HEK293 (cell line): ENCODE measurements around the gene ADAMTSL3.

Experiments used
- CTCF ChIA-PET: fragments of 350-600 bp; formaldehyde crosslinking; extraction: SDS; loops from one replicate; lab custom pipeline; 2021; ENCODE audit warnings: antibody characterized with exemption; lab: Yijun Ruan, JAX
- POLR2A ChIA-PET: fragments of 300-600 bp; formaldehyde crosslinking; extraction: SDS; loops from one replicate; lab custom pipeline; 2020; ENCODE audit warnings: antibody characterized with exemption, inconsistent platforms; lab: Yijun Ruan, JAX
- H3K27ac ChIP-seq: fragments of 200-500 bp; sonication (Bioruptor generic); 2 replicates; pipeline ENCODE4 v1.5.1; 2014; ENCODE audit warnings: low read depth, low read length, control low read depth, inconsistent platforms; ENCODE audit errors: extremely low read depth
- H3K36me3 ChIP-seq, 2 experiments: fragments of 200-500 bp in 1 of 2; sonication (Bioruptor generic) in 1 of 2; 1 replicate in 1 of 2; 2 replicates in 1 of 2; pipeline ENCODE4 v1.5.1; 2014 to 2017; ENCODE audit warnings: inconsistent platforms in 2 of 2, low read length in 2 of 2; ENCODE audit not compliant: control insufficient read depth in 2 of 2, insufficient read depth in 1 of 2
- H3K4me1 ChIP-seq: fragments of 200-500 bp; sonication (Bioruptor generic); 2 replicates; pipeline ENCODE4 v1.5.1; 2014; ENCODE audit warnings: mild to moderate bottlenecking, low read length, inconsistent platforms; ENCODE audit not compliant: control insufficient read depth, insufficient read depth
- H3K4me3 ChIP-seq: 2 replicates; pipeline ENCODE4 v1.5.1; 2011; ENCODE audit warnings: low read depth, mild to moderate bottlenecking, control low read depth, low read length, moderate library complexity
- H3K9me3 ChIP-seq: fragments of 200-500 bp; sonication (Bioruptor generic); 2 replicates; pipeline ENCODE4 v1.5.1; 2014; ENCODE audit warnings: low read depth, low read length, inconsistent platforms; ENCODE audit not compliant: control insufficient read depth, insufficient read depth
- BCL11A ChIP-seq: fragments of 450-650 bp; formaldehyde crosslinking; IDR thresholded peaks from 2 replicates; pipeline ENCODE4 v1.5.1; 2016; ENCODE audit warnings: low read depth, missing biosample characterization, missing genetic modification characterization
- EGR2 ChIP-seq: fragments of 450-650 bp; formaldehyde crosslinking; IDR thresholded peaks from 2 replicates; pipeline ENCODE4 v1.5.1; 2016; ENCODE audit warnings: low read depth, missing biosample characterization, missing genetic modification characterization
- HOXC10 ChIP-seq: sonication (generic); formaldehyde crosslinking; IDR thresholded peaks from 2 replicates; pipeline ENCODE4 v1.8.1; 2023; ENCODE audit warnings: mild to moderate bottlenecking, missing genetic modification reagents
- KLF7 ChIP-seq: fragments of 450-650 bp; formaldehyde crosslinking; IDR thresholded peaks from 2 replicates; pipeline ENCODE4 v1.5.1; 2016; ENCODE audit warnings: missing biosample characterization, missing genetic modification characterization, borderline replicate concordance
- PBX3 ChIP-seq: sonication (generic); formaldehyde crosslinking; IDR thresholded peaks from 2 replicates; pipeline ENCODE4 v1.8.1; 2022; ENCODE audit warnings: mild to moderate bottlenecking, moderate library complexity, missing genetic modification reagents
- SETDB1 ChIP-seq: IDR thresholded peaks from one replicate; pipeline ENCODE4 v1.6.1; 2017; ENCODE audit warnings: mild to moderate bottlenecking, low read length, moderate library complexity, mixed read lengths; ENCODE audit not compliant: insufficient read length
- WT1 ChIP-seq: fragments of 450-650 bp; formaldehyde crosslinking; IDR thresholded peaks from 2 replicates; pipeline ENCODE4 v1.5.1; 2016; ENCODE audit warnings: missing biosample characterization, missing genetic modification characterization
- ZBTB1 ChIP-seq: fragments of 450-650 bp; formaldehyde crosslinking; IDR thresholded peaks from 2 replicates; pipeline ENCODE4 v1.5.1; 2016; ENCODE audit warnings: missing biosample characterization, missing genetic modification characterization
- ZNF16 ChIP-seq: fragments of 450-650 bp; formaldehyde crosslinking; IDR thresholded peaks from 2 replicates; pipeline ENCODE4 v1.5.1; 2016; ENCODE audit warnings: low read depth, missing biosample characterization, missing genetic modification characterization
- ZNF2 ChIP-seq: fragments of 450-650 bp; formaldehyde crosslinking; IDR thresholded peaks from 2 replicates; pipeline ENCODE4 v1.5.1; 2016; ENCODE audit warnings: missing biosample characterization, missing genetic modification characterization
- ZNF223 ChIP-seq: fragments of 450-650 bp; formaldehyde crosslinking; IDR thresholded peaks from 2 replicates; pipeline ENCODE4 v1.5.1; 2016; ENCODE audit warnings: missing biosample characterization, missing genetic modification characterization
- ZNF404 ChIP-seq: fragments of 450-650 bp; formaldehyde crosslinking; IDR thresholded peaks from 2 replicates; pipeline ENCODE4 v1.5.1; 2017; ENCODE audit warnings: missing biosample characterization, missing genetic modification characterization
- ZNF433 ChIP-seq: fragments of 450-650 bp; formaldehyde crosslinking; IDR thresholded peaks from 2 replicates; pipeline ENCODE4 v1.5.1; 2016; ENCODE audit warnings: missing biosample characterization, missing genetic modification characterization, low read depth
- ZNF544 ChIP-seq: fragments of 450-650 bp; formaldehyde crosslinking; IDR thresholded peaks from 2 replicates; pipeline ENCODE4 v1.5.0; 2017; ENCODE audit warnings: missing biosample characterization, missing genetic modification characterization
- ZNF639 ChIP-seq: fragments of 450-650 bp; formaldehyde crosslinking; IDR thresholded peaks from 2 replicates; pipeline ENCODE4 v1.5.1; 2016; ENCODE audit warnings: missing biosample characterization, missing genetic modification characterization
- ZNF658 ChIP-seq: fragments of 450-650 bp; formaldehyde crosslinking; IDR thresholded peaks from 2 replicates; pipeline ENCODE4; 2016; ENCODE audit warnings: missing biosample characterization, missing genetic modification characterization
- ZNF747 ChIP-seq: fragments of 450-650 bp; formaldehyde crosslinking; IDR thresholded peaks from 2 replicates; pipeline ENCODE4 v1.5.1; 2016; ENCODE audit warnings: missing biosample characterization, missing genetic modification characterization
- ZSCAN16 ChIP-seq: fragments of 450-650 bp; formaldehyde crosslinking; IDR thresholded peaks from 2 replicates; pipeline ENCODE4 v1.5.1; 2016; ENCODE audit warnings: missing biosample characterization, missing genetic modification characterization
- TF ChIP-seq, protein P1 (sequence below): fragments of 450-650 bp; formaldehyde crosslinking; IDR thresholded peaks from 2 replicates; pipeline ENCODE4; 2016; ENCODE audit warnings: missing biosample characterization, missing genetic modification characterization
- TF ChIP-seq, protein P2 (sequence below): fragments of 450-650 bp; formaldehyde crosslinking; IDR thresholded peaks from 2 replicates; pipeline ENCODE4 v1.5.1; 2016; ENCODE audit warnings: missing biosample characterization, missing genetic modification characterization
- TF ChIP-seq, protein P3 (sequence below): fragments of 450-650 bp; formaldehyde crosslinking; IDR thresholded peaks from 2 replicates; pipeline ENCODE4 v1.5.1; 2016; ENCODE audit warnings: missing biosample characterization, missing genetic modification characterization, borderline replicate concordance

ADAMTSL3 gene

DNA sequence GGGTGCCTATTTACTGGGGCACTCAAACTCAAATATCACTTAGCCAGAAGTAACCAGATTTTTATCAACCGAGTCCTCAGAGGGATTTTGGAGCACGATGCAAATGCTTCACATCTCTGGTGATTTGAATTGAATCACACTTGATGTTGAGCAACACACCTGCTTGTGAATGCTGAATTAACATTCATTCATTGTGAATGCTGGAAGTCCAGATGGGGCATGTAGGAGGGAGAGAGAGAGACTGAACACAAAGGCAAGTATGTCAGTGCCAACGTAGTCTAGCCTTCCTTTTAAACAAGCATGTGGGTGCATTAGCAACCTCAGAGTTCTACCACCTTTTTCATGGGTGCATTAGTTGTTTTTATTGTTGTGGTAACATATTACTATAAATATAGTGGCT, 156.2 kb downstream of the ADAMTSL3 start:
- Histone ChIP-seq H3K9me3 (no peaks in the 10 kb centered on the region), H3K27ac (no peak overlapping the region), H3K36me3 (no peaks in the 10 kb centered on the region), H3K4me3 (no peak overlapping the region), H3K4me1 (no peaks in the 10 kb centered on the region)
- POLR2A ChIA-PET: no interaction called here
- TF ChIP-seq ZNF16 (tag by site-specific recombination) (no peak), ZBTB1 (tag by site-specific recombination) (no peak), KLF7 (no peak), ZNF658 (no peak), SETDB1 (no peak), EGR2 (tag by site-specific recombination) (no peak), HOXC10 (no peak)
- TF ChIP-seq, protein P1, sequence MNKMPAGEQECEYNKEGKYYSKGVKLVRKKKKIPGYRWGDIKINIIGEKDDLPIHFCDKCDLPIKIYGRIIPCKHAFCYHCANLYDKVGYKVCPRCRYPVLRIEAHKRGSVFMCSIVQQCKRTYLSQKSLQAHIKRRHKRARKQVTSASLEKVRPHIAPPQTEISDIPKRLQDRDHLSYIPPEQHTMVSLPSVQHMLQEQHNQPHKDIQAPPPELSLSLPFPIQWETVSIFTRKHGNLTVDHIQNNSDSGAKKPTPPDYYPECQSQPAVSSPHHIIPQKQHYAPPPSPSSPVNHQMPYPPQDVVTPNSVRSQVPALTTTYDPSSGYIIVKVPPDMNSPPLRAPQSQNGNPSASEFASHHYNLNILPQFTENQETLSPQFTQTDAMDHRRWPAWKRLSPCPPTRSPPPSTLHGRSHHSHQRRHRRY: no peak
- TF ChIP-seq, protein P2, sequence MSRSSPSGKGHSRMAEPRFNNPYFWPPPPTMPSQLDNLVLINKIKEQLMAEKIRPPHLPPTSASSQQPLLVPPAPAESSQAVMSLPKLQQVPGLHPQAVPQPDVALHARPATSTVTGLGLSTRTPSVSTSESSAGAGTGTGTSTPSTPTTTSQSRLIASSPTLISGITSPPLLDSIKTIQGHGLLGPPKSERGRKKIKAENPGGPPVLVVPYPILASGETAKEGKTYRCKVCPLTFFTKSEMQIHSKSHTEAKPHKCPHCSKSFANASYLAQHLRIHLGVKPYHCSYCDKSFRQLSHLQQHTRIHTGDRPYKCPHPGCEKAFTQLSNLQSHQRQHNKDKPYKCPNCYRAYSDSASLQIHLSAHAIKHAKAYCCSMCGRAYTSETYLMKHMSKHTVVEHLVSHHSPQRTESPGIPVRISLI (tag by site-specific recombination): no peak
- CTCF ChIA-PET: no interaction called here

- ChIA-PET CTCF (no interaction called here), POLR2A (no interaction called here)
- H3K4me1 ChIP-seq: no peaks in the 10 kb centered on the region
- no peak overlapping the region for H3K4me3 ChIP-seq
- H3K9me3 ChIP-seq: no peaks in the 10 kb centered on the region
- no peaks in the 10 kb centered on the region for H3K36me3 ChIP-seq
- no peak overlapping the region for H3K27ac ChIP-seq
- TF ChIP-seq ZNF2: no peak
- TF ChIP-seq ZNF747 (tag by site-specific recombination): no peak
- no peak for TF ChIP-seq ZNF544 (tag by site-specific recombination)
- no peak for TF ChIP-seq ZNF639 (tag by site-specific recombination)
- no peak for TF ChIP-seq BCL11A (tag by site-specific recombination)
- TF ChIP-seq HOXC10: no peak
- TF ChIP-seq, protein P3, sequence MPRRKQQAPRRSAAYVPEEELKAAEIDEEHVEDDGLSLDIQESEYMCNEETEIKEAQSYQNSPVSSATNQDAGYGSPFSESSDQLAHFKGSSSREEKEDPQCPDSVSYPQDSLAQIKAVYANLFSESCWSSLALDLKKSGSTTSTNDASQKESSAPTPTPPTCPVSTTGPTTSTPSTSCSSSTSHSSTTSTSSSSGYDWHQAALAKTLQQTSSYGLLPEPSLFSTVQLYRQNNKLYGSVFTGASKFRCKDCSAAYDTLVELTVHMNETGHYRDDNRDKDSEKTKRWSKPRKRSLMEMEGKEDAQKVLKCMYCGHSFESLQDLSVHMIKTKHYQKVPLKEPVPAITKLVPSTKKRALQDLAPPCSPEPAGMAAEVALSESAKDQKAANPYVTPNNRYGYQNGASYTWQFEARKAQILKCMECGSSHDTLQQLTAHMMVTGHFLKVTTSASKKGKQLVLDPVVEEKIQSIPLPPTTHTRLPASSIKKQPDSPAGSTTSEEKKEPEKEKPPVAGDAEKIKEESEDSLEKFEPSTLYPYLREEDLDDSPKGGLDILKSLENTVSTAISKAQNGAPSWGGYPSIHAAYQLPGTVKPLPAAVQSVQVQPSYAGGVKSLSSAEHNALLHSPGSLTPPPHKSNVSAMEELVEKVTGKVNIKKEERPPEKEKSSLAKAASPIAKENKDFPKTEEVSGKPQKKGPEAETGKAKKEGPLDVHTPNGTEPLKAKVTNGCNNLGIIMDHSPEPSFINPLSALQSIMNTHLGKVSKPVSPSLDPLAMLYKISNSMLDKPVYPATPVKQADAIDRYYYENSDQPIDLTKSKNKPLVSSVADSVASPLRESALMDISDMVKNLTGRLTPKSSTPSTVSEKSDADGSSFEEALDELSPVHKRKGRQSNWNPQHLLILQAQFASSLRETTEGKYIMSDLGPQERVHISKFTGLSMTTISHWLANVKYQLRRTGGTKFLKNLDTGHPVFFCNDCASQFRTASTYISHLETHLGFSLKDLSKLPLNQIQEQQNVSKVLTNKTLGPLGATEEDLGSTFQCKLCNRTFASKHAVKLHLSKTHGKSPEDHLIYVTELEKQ (tag by site-specific recombination): no peak
- no peak for TF ChIP-seq ZNF404 (tag by site-specific recombination)
- no peak for TF ChIP-seq ZSCAN16 (tag by site-specific recombination)
- TF ChIP-seq ZNF223: no peak
- TF ChIP-seq ZNF433 (tag by site-specific recombination): no peak
- TF ChIP-seq PBX3 (CRISPR knock-in tag): no peak
- no peak for TF ChIP-seq WT1 (tag by site-specific recombination)
- TF ChIP-seq, all 188 proteins: peak for 0
Measured at GRCh38 chr15:83813682-83814081, 159.8 kb downstream of the ADAMTSL3 start.
